Tongue (tissue), 2 donors: ENCODE measurements around the gene NDUFV2. TPM values are rescaled to one million over a fixed set of nuclear protein-coding genes. Genes with fewer than 3 reads are reported as not detected.

ENCODE experiments used
- DNase-seq: peaks from one replicate; pipeline ENCODE4 v3.0.0-alpha.2; 2015
- total RNA-seq: library from RNA; depleted of rRNA; stranded (reverse); fragments of >200 nt; gene quantifications from one replicate; pipeline ENCODE4 v1.2.3, GENCODE V29; 2014

Gene NDUFV2
- total RNA-seq, 1 donor from 2014 or later, result 169 TPM

- DNase-seq, result no peak
Measured at GRCh38 chr18:9117980-9118841, 15.7 kb downstream of the NDUFV2 start.

GRCh38 chr18:9120796-9121195, 18.3 kb downstream of the NDUFV2 start:
- no peak for DNase-seq

- DNase-seq, result no peak
Measured at GRCh38 chr18:9123520-9123919, 21.0 kb downstream of the NDUFV2 start.

- no peak for DNase-seq
Measured at GRCh38 chr18:9124824-9125223, 22.3 kb downstream of the NDUFV2 start.

- no peak for DNase-seq
Measured at GRCh38 chr18:9126337-9126736, 23.8 kb downstream of the NDUFV2 start.

- DNase-seq, result no peak
Measured at GRCh38 chr18:9130195-9130594, 27.7 kb downstream of the NDUFV2 start.

GRCh38 chr18:9130806-9131205, 28.3 kb downstream of the NDUFV2 start:
- DNase-seq, result no peak

GRCh38 chr18:9132628-9133027, 30.1 kb downstream of the NDUFV2 start:
- DNase-seq, result no peak

- DNase-seq, result no peak
Measured at GRCh38 chr18:9133225-9133624, 30.7 kb downstream of the NDUFV2 start.

GRCh38 chr18:9135081-9135911, 32.8 kb downstream of the NDUFV2 start:
- DNase-seq, result no peak

- DNase-seq, result peak; percentile 50
Measured at GRCh38 chr18:9135912-9136314, 33.4 kb downstream of the NDUFV2 start.

- DNase-seq, result peak; percentile 98
Measured at GRCh38 chr18:9136315-9137155, 34.0 kb downstream of the NDUFV2 start, which contains the start of gene ANKRD12. Gene ANKRD12 (plus strand): TSS chr18:9136781. CDS start chr18:9182433, 45,652 bp downstream.

GRCh38 chr18:9137168-9138066, 34.9 kb downstream of the NDUFV2 start:
- peak; percentile 85 for DNase-seq

- DNase-seq, result no peak
Measured at GRCh38 chr18:9139400-9140039, 37.0 kb downstream of the NDUFV2 start.

- no peak for DNase-seq
Measured at GRCh38 chr18:9140381-9140780, 37.9 kb downstream of the NDUFV2 start.

- DNase-seq, result no peak
Measured at GRCh38 chr18:9140984-9141383, 38.5 kb downstream of the NDUFV2 start.

GRCh38 chr18:9146224-9146623, 43.7 kb downstream of the NDUFV2 start:
- no peak for DNase-seq

GRCh38 chr18:9147440-9148202, 45.1 kb downstream of the NDUFV2 start:
- peak; percentile 73 for DNase-seq

- no peak for DNase-seq
Measured at GRCh38 chr18:9148203-9148552, 45.7 kb downstream of the NDUFV2 start.

GRCh38 chr18:9150121-9150520, 47.6 kb downstream of the NDUFV2 start:
- DNase-seq, result no peak
